ENCODE data around the gene CYP1A2.

DNA sequence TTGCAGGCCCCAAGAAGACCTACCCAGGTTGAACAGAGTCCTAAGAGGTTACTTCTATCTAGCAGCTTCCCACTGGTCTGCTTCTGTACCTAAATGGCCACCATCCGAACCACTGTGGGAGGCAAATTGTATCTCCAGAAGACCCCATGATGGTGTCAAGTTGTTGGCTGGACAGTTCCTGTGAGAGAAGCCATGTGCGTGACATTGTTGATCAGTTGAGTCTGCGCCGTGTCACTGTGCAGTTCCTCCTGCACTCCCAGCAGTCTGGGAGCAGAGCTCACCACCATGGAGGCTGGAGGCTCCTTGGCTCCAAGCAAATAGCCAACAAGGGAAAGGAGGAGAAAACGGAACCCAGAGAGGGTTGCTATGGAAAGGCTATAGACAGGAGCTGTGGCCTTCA is 15.8 kb upstream of the CYP1A2 start:
- TF ChIP-seq EZH2phosphoT487 (IDR thresholded peaks at IDR 0.05; ENCODE audit: borderline replicate concordance, low read length) (no peak), CTCF (conservative IDR thresholded peaks at IDR 0.05; ENCODE audit: low read depth, low read length) (no peak), EZH2 (IDR thresholded peaks at IDR 0.05; ENCODE audit: low read length, unreplicated experiment) (no peak)
